GM18502 (cell line): ENCODE data around the gene ZFAND5.
A peak's percentile ranks its signal among the peaks of the same experiment; 100 is the strongest.

ENCODE experiments used
- ATAC-seq: cut with Tn5 transposase; IDR thresholded peaks from one replicate; pipeline ENCODE4 v1.9.1; 2021; ENCODE audit warnings: mild to moderate bottlenecking; ENCODE audit not compliant: unreplicated experiment, poor library complexity

The ZFAND5 gene

DNA sequence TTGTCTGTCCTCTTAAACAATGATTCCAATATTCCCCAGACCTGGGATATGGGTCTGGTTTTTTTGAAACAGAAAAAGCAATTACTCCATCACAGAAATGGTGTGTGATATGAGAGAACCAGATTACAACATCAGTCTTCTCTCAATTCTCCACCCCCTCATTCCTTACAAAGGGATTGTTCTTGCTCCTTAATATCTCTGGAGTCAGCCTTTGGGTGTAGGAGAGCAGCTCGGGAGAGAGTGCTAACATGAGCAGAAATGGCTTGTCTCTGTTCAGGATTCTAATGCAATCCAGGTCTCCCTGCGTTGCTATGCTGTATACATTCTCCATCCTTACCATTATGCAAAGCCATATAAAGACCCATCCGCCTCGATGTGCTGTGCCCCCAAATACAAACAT is 32.7 kb downstream of the ZFAND5 start:
- ATAC-seq = no peak

- ATAC-seq = peak; percentile 62
These were observed 37.4 kb downstream of the ZFAND5 start for GRCh38 chr9:72327631-72328030.

- ATAC-seq = no peak
These were observed 38.4 kb downstream of the ZFAND5 start for GRCh38 chr9:72326641-72327040.

GRCh38 chr9:72324974-72325373 is 40.0 kb downstream of the ZFAND5 start:
- ATAC-seq = no peak

DNA sequence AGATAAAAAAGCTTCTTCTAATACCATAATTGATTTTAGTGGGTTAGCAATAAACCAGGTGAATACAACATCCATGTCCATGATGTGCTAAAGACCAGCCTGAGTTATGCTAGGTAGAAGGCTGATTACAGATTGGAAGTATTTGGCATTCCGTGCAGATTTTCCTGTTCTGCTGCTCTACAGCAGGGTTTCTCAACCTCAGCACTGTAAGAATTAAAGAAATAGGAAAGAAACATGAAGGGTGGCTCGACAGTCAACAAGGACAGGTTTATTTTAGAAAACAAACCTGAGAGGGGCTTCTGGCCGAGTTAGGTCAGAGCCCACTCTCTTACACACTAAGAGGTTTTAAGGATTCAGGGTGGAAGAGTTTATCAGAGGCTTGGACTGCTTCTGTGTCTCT is 42.3 kb downstream of the ZFAND5 start:
- no peak for ATAC-seq

DNA sequence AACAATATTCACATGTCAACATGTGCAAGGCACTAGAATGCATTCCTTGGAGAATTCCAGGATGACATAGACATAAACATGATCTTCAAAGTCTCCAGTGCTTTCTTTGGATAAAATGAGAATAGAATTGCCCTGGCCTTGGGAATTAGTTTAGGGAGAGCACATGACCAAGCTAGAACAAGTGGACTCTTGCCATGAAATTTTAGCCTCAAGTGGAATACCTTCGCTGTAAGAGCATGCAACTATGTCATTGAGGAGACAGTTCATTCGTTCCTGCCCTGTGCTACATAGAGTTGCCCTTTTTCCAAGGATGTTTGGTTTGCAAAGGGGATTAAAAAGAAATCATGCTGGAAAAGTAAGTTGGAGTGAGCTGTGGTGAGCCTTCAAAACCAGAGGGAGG is 42.7 kb downstream of the ZFAND5 start:
- no peak for ATAC-seq

- no peak for ATAC-seq
These were observed 49.3 kb downstream of the ZFAND5 start for GRCh38 chr9:72315510-72316311.

DNA sequence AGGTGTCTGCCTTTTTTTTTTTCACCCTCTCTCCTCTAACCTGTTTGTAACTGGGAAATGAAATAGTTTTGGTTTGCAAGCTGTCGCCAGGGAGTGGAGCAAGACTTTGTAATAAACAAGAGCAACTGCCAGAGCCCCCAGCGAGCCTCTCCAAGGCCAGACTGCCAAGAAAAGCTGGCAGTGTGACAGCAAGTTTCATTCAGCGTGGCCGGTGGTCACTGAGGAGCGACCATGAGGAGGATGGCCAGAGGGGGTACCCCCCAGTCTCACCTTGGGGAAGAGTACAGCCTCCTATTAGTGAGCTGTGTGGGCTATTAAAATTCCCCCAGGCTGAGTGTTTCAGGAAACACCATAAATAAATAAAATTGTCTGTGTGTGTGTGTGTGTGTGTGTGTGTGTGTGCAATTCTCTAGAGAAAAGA is 49.9 kb downstream of the ZFAND5 start:
- no peak for ATAC-seq

DNA sequence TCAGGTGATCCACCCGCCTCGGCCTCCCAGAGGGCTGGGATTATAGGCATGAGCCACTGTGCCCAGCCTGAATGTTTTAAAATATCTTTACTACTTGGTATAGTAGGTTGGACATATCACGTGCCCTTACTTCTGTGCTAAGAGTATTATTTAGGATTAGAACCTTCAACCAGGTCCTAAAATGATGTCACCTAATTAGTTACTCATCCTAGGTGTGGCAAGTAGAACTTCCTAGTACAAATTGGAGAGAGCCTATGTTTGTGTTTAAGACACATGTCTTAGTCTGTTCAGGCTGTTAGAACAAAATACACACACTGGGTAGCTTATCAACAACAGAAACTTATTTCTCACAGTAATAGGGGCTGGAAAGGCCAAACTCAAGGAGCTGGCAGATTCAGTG is 51.5 kb downstream of the ZFAND5 start:
- no peak for ATAC-seq

- ATAC-seq = no peak
These were observed 52.5 kb downstream of the ZFAND5 start for GRCh38 chr9:72312386-72312987.

DNA sequence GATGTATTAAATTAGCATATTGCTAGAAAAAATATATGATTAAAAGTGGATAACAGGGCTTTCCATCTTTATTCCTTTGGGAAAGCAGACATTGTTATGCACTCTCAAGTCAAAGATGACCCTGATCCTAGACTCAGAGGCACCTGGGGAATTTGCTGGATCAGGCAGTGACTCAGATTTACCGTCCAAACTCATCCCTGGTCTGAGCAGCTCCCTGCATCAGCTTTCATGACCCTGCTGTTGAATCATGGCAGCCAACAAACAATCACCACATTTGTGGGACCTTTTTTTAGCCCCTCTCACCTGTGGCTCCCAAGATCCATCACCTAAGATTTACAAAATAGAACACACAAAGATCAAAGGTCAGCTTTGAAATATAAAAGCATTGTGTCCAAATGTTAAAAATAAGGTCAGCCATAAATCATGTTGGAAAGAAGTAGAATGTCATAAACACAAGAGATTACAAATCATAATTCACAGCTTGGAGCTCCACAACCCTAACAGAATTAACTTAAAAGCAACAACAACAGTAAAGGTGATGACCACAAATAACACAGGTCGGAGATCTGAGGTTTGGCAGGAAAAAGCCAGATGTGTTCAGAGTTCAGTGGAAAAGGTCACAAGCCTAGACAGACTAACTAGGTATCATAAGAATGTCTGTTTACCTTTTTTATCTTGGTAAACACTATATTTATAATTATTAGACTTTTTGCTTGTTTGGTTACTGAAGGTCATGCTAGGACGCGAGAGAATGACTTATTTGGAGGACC is 55.5 kb downstream of the ZFAND5 start:
- no peak for ATAC-seq

GRCh38 chr9:72306761-72307160 is 58.2 kb downstream of the ZFAND5 start:
- no peak for ATAC-seq

DNA sequence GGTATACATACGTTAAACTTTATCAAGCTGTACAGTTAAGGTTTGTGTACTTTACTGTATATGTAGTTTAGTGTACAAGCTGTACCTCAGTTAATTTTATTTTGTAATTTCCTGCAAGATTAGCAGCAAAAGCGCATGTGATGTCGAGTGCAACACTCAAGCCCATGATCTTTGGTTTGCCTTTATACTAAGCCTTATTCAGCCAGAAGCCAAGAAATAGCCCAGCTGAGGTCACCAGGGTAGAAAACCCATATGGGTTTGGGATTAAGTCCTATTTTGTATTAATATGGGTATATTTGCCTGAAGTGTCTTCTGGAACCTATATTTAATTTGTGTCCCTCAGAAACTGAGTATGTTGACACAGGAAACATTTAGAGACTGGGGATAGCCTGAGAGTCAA is 59.3 kb downstream of the ZFAND5 start:
- ATAC-seq = no peak

DNA sequence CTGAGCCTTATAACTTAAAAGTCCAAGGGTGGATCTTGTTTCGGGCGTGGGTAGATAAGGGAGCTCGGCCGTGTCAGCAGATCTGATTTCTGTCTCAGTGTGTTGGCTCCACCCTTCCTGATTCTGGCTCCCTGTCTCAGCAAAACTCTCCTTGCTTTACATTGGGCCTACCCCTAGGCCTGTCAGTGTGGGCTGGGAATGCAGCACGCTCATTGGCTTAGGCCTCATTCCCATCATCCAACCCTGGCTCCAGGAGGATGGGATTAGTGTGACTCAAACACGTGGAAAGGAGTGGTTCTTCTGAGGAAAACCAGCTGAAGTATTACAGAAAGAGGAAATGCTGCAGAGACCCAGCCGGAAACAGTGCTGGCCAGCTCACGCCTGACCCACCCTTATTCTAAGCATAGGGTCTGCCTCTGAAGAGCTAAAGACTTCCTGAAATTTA is 59.9 kb downstream of the ZFAND5 start:
- ATAC-seq = peak; percentile 76

DNA sequence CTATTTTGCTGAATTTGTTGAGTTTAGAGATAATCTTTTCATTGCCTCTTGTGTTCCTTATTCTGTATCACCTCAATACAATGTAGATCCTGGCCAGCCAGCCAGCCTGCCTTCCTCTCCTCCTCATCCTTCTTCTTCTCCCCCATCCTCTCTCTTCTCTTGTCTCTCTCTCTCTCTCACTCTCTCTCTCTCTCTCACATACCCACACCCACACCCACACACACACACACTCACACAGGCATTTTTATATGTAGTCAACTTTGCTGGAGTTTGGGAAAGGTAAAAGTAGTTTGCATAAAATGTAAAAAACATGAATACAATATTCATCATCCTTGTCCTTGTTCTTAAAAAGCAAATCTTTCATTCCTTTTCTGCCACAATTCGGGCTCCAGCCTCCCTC is 60.5 kb downstream of the ZFAND5 start:
- no peak for ATAC-seq
